Peyer's patch (tissue), 4 donors: ENCODE data around the gene LRRN1.

Experiments used
- POLR2A ChIP-seq, 2 donors: fragments of 450-650 bp; IDR thresholded peaks; one replicate each; pipeline ENCODE4 v1.5.1; 2017; ENCODE audit warnings: antibody characterized with exemption in 2 of 2, mild to moderate bottlenecking in 2 of 2, moderate library complexity in 2 of 2
- TF ChIP-seq, protein P1 (sequence below), 6 experiments: fragments of 450-650 bp in 4 of 6; fragments of 200-600 bp in 2 of 6; sonication (generic) in 1 of 6; IDR thresholded peaks; one replicate each; pipeline ENCODE4 v1.5.1; 2017 to 2019; ENCODE audit warnings: antibody characterized with exemption in 6 of 6, mild to moderate bottlenecking in 3 of 6, moderate library complexity in 1 of 6

DNA sequence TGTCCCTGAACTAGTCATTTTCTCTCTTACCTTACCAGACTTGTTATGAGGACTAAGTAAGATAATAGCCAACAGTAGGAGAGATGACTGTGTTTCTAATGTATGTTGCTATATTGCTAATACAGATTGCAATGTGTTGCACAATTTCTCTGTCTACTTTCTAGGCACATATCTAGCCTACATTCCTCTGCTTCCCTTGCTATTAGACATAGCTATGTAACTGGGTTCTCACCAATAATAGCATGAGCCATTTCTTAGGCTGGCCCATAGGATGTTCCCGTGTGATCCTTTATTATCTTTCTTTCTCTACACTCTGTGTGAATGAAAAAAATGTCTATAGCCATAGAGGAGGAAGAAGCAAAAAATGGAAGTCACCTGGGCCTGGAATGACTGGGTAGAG, 6.8 kb upstream of the LRRN1 start:
- TF ChIP-seq, protein P1, sequence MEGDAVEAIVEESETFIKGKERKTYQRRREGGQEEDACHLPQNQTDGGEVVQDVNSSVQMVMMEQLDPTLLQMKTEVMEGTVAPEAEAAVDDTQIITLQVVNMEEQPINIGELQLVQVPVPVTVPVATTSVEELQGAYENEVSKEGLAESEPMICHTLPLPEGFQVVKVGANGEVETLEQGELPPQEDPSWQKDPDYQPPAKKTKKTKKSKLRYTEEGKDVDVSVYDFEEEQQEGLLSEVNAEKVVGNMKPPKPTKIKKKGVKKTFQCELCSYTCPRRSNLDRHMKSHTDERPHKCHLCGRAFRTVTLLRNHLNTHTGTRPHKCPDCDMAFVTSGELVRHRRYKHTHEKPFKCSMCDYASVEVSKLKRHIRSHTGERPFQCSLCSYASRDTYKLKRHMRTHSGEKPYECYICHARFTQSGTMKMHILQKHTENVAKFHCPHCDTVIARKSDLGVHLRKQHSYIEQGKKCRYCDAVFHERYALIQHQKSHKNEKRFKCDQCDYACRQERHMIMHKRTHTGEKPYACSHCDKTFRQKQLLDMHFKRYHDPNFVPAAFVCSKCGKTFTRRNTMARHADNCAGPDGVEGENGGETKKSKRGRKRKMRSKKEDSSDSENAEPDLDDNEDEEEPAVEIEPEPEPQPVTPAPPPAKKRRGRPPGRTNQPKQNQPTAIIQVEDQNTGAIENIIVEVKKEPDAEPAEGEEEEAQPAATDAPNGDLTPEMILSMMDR (IDR thresholded peaks at IDR 0.05), result no peak
- TF ChIP-seq POLR2A (IDR thresholded peaks at IDR 0.05), result no peak
